Tibial nerve (tissue), 4 donors: ENCODE data around the gene PGAP6.

Source experiments
- EP300 ChIP-seq, 2 donors: sonication (generic); formaldehyde crosslinking; IDR thresholded peaks; one replicate each; pipeline ENCODE4 v1.6.1; 2017; ENCODE audit warnings: antibody characterized with exemption in 2 of 2, mild to moderate bottlenecking in 1 of 2
- POLR2A ChIP-seq, 2 donors: fragments of 450-650 bp; IDR thresholded peaks; one replicate each; pipeline ENCODE4 v1.6.1; 2017; ENCODE audit warnings: antibody characterized with exemption in 2 of 2, mild to moderate bottlenecking in 2 of 2, moderate library complexity in 2 of 2
- TF ChIP-seq, protein P1 (sequence below), 5 experiments: fragments of 200-600 bp in 3 of 5; fragments of 450-650 bp in 2 of 5; sonication (generic) in 3 of 5; IDR thresholded peaks; one replicate each; pipeline ENCODE4 v1.5.1; 2016 to 2019; ENCODE audit warnings: antibody characterized with exemption in 5 of 5, mild to moderate bottlenecking in 3 of 5, moderate library complexity in 2 of 5

DNA sequence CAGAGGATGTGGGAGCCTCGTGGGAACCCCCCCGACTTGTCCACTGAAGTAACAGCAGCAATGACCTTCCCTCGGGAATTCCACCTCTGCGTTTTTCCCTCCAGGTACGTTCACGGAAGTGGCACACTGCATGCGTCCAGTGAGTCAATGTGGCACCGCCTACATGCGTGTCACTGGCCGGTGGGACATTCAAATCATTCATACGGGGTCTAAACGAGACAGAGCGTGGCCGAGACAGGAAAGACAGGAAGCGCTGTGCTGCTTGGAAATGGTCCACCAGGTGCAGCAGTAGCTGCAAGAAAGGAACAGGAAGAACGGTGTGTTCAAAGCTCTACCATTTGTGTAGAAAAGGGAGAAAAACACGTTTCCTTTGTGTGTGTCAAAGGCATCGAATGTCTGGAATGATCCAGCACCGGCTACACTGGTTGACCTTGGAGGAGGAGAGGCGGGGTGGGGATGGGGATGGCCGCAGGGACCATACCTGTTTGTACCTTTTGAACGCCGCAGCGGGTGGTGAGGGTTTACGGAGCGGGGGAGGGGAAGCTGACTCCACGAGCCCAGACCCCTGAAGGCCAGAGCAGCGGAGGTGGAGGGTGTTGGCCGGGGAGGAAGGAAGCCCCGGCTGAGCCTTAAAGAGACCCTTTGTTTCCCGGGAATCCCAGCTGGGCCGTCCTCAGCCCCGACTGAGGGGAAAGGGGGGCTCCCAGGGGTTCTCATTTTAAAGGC is 1.7 kb upstream of the PGAP6 start:
- TF ChIP-seq, protein P1, sequence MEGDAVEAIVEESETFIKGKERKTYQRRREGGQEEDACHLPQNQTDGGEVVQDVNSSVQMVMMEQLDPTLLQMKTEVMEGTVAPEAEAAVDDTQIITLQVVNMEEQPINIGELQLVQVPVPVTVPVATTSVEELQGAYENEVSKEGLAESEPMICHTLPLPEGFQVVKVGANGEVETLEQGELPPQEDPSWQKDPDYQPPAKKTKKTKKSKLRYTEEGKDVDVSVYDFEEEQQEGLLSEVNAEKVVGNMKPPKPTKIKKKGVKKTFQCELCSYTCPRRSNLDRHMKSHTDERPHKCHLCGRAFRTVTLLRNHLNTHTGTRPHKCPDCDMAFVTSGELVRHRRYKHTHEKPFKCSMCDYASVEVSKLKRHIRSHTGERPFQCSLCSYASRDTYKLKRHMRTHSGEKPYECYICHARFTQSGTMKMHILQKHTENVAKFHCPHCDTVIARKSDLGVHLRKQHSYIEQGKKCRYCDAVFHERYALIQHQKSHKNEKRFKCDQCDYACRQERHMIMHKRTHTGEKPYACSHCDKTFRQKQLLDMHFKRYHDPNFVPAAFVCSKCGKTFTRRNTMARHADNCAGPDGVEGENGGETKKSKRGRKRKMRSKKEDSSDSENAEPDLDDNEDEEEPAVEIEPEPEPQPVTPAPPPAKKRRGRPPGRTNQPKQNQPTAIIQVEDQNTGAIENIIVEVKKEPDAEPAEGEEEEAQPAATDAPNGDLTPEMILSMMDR (IDR thresholded peaks at IDR 0.05), result no peak
- TF ChIP-seq EP300 (IDR thresholded peaks at IDR 0.05), result no peak
- no peak for TF ChIP-seq POLR2A (IDR thresholded peaks at IDR 0.05)
